Tibial nerve (tissue), 4 donors: Measurements from ENCODE around the gene FAM167B. TPM values are rescaled to one million over a fixed set of nuclear protein-coding genes. Genes with fewer than 3 reads are reported as not detected.
"Not testable (repeated sequence)": the region's sequence is repeated elsewhere in the genome, so short reads cannot be mapped to it uniquely, and the experiment has no call there.

Source experiments
- DNase-seq, 2 donors: peaks; one replicate each; pipeline ENCODE4 v3.0.0-alpha.2; 2019; ENCODE audit warnings: low spot score in 2 of 2
- H3K27ac ChIP-seq, 4 donors: fragments of 200-600 bp; sonication (generic) in 3 of 4; one replicate each; pipeline ENCODE4 v1.5.1; 2017 to 2019; ENCODE audit warnings: mild to moderate bottlenecking in 1 of 4
- H3K27me3 ChIP-seq, 2 donors: fragments of 200-600 bp; sonication (generic) in 1 of 2; one replicate each; pipeline versions ENCODE4 v1.5.1 to v1.6.0; 2017 to 2019
- H3K36me3 ChIP-seq, 3 donors: fragments of 200-600 bp; sonication (generic); one replicate each; pipeline ENCODE4 v1.5.1; 2018 to 2019
- H3K4me1 ChIP-seq, 4 donors: fragments of 200-600 bp; sonication (generic) in 3 of 4; one replicate each; pipeline ENCODE4 v1.5.1; 2017 to 2019
- H3K4me3 ChIP-seq, 4 donors: fragments of 200-600 bp; sonication (generic) in 3 of 4; one replicate each; pipeline ENCODE4 v1.5.1; 2017 to 2019; ENCODE audit warnings: mild to moderate bottlenecking in 1 of 4, moderate library complexity in 1 of 4
- H3K9me3 ChIP-seq, 4 donors: fragments of 200-600 bp; sonication (generic) in 3 of 4; one replicate each; pipeline ENCODE4 v1.5.1; 2017 to 2019
- EP300 ChIP-seq, 2 donors: sonication (generic); formaldehyde crosslinking; IDR thresholded peaks; one replicate each; pipeline ENCODE4 v1.6.1; 2017; ENCODE audit warnings: antibody characterized with exemption in 2 of 2, mild to moderate bottlenecking in 1 of 2
- POLR2A ChIP-seq, 2 donors: fragments of 450-650 bp; IDR thresholded peaks; one replicate each; pipeline ENCODE4 v1.6.1; 2017; ENCODE audit warnings: antibody characterized with exemption in 2 of 2, mild to moderate bottlenecking in 2 of 2, moderate library complexity in 2 of 2
- WGBS, 2 donors: methylation state at CpG; one replicate each; pipeline ENCODE4 v1.1.5; 2018; 5-methylcytosine and 5-hydroxymethylcytosine counted together
- total RNA-seq, 4 donors: library from RNA; depleted of rRNA; stranded (reverse); fragments of >200 nt; gene quantifications; one replicate each; pipeline ENCODE4 v1.1.0, GENCODE V29; 2016
- TF ChIP-seq, protein P1 (sequence below), 5 experiments: fragments of 200-600 bp in 3 of 5; fragments of 450-650 bp in 2 of 5; sonication (generic) in 3 of 5; IDR thresholded peaks; one replicate each; pipeline ENCODE4 v1.5.1; 2016 to 2019; ENCODE audit warnings: antibody characterized with exemption in 5 of 5, mild to moderate bottlenecking in 3 of 5, moderate library complexity in 2 of 5

FAM167B gene
- total RNA-seq, 4 donors from 2014 or later = 1.4 to 5.4 (median 3.5) TPM

GRCh38 chr1:32276032-32276782 is 29.2 kb downstream of the FAM167B start:
- peaks cover 0 to 45% of the 10 kb centered on the region in 2 donors for H3K27me3 ChIP-seq
- H3K9me3 ChIP-seq = no peaks in the 10 kb centered on the region
- DNase-seq = no peak
- no peak overlapping the region for H3K27ac ChIP-seq
- TF ChIP-seq, protein P1, sequence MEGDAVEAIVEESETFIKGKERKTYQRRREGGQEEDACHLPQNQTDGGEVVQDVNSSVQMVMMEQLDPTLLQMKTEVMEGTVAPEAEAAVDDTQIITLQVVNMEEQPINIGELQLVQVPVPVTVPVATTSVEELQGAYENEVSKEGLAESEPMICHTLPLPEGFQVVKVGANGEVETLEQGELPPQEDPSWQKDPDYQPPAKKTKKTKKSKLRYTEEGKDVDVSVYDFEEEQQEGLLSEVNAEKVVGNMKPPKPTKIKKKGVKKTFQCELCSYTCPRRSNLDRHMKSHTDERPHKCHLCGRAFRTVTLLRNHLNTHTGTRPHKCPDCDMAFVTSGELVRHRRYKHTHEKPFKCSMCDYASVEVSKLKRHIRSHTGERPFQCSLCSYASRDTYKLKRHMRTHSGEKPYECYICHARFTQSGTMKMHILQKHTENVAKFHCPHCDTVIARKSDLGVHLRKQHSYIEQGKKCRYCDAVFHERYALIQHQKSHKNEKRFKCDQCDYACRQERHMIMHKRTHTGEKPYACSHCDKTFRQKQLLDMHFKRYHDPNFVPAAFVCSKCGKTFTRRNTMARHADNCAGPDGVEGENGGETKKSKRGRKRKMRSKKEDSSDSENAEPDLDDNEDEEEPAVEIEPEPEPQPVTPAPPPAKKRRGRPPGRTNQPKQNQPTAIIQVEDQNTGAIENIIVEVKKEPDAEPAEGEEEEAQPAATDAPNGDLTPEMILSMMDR (IDR thresholded peaks at IDR 0.05) = no peak
- TF ChIP-seq POLR2A (IDR thresholded peaks at IDR 0.05) (no peak), EP300 (IDR thresholded peaks at IDR 0.05) (no peak)
- H3K4me1 ChIP-seq = peaks cover 0 to 4% (median 0%) of the 10 kb centered on the region in 4 donors
- no peaks in the 10 kb centered on the region for H3K36me3 ChIP-seq
- no peak overlapping the region for H3K4me3 ChIP-seq
- WGBS, 2 donors = 77 to 80% methylated on average over 30 of the region's 30 CpGs

DNA sequence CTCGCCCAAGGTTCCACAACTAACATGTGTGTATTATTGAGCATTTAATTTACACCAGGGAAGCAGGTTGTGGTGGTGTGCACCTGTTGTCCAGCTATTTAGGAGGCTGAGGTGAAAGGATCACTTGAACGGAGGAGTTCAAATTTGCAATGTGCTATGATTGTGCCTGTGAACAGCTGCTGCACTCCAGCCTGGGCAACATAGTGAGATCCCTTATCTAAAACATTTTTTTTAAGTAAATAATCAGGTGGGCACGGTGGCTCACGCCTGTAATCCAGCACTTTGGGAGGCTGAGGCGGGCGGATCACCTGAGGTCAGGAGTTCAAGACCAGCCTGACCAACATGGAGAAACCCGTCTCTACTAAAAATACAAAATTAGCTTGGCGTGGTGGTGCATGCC is 37.8 kb downstream of the FAM167B start:
- H3K27me3 ChIP-seq, DNase-seq, H3K36me3 ChIP-seq, H3K4me1 ChIP-seq, H3K9me3 ChIP-seq, H3K27ac ChIP-seq, H3K4me3 ChIP-seq: not testable (repeated sequence)
- WGBS, 2 donors = 84 to 95% methylated on average over 8 of the region's 8 CpGs

DNA sequence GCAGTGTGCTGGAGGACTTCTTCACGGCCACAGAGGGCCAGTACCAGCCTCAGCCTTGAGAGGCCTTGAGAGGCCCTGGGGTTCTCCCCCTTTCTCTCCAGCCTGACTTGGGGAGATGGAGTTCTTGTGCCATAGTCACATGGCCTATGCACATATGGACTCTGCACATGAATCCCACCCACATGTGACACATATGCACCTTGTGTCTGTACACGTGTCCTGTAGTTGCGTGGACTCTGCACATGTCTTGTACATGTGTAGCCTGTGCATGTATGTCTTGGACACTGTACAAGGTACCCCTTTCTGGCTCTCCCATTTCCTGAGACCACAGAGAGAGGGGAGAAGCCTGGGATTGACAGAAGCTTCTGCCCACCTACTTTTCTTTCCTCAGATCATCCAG is 38.6 kb downstream of the FAM167B start:
- DNase-seq = no peak
- Histone ChIP-seq H3K36me3 (no peaks in the 10 kb centered on the region), H3K27me3 (no peaks in the 10 kb centered on the region), H3K9me3 (no peaks in the 10 kb centered on the region), H3K27ac (no peak overlapping the region), H3K4me3 (no peak overlapping the region), H3K4me1 (no peaks in the 10 kb centered on the region)
- TF ChIP-seq EP300 (IDR thresholded peaks at IDR 0.05) (no peak), POLR2A (IDR thresholded peaks at IDR 0.05) (no peak)
- TF ChIP-seq, protein P1 (IDR thresholded peaks at IDR 0.05) = no peak
- WGBS, 2 donors = 88 to 94% methylated on average over 3 of the region's 3 CpGs

DNA sequence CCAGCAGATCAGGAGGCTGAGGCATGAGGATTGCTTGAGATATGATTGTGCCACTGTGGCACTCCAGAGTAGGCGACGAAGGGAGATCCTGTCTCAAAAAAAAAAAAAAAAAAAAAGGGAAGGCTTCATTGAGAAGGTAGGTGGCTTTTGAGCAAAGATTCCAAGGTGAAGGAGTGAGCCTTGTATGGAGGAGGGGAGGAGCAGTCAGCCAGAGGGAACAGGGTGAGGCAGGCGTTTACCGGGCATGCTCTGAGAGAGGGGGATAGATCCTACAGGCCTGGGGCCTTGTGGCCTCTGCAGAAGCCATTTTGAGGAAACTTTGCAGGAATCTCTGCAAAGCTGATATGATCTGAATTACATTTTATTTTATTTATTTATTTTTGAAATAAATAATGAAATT is 39.7 kb downstream of the FAM167B start:
- H3K27me3 ChIP-seq = no peaks in the 10 kb centered on the region
- peaks cover 0 to 4% (median 0%) of the 10 kb centered on the region in 4 donors for H3K4me1 ChIP-seq
- TF ChIP-seq POLR2A (IDR thresholded peaks at IDR 0.05) = no peak
- TF ChIP-seq, protein P1 (IDR thresholded peaks at IDR 0.05) = no peak
- TF ChIP-seq EP300 (IDR thresholded peaks at IDR 0.05) = no peak
- no peaks in the 10 kb centered on the region for H3K36me3 ChIP-seq
- H3K9me3 ChIP-seq = no peaks in the 10 kb centered on the region
- H3K4me3 ChIP-seq = no peak overlapping the region
- no peak for DNase-seq
- no peak overlapping the region for H3K27ac ChIP-seq
- WGBS, 2 donors = 85 to 89% methylated on average over 4 of the region's 4 CpGs

DNA sequence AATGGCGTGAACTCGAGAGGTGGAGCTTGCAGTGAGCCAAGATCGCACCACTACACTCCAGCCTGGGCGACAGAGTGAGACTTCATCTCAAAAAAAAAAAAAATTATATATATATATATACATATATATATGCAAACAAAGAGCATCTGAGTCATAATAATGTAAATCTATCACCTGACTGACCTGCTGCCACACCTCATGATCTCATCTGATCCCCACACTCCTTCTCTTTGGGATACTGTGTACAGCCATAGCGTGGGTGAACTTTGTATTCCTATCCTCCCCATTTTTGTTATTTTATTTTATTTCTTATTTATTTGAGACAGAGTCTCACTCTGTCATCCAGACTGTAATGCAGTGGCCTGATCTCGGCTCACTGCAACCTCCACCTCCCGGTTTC is 42.2 kb downstream of the FAM167B start:
- no peak for DNase-seq
- H3K9me3 ChIP-seq = no peaks in the 10 kb centered on the region
- no peak overlapping the region for H3K4me3 ChIP-seq
- 95% methylated on average over 7 of the region's 7 CpGs for WGBS, 2 donors
- TF ChIP-seq POLR2A (IDR thresholded peaks at IDR 0.05) (no peak), EP300 (IDR thresholded peaks at IDR 0.05) (no peak)
- TF ChIP-seq, protein P1 (IDR thresholded peaks at IDR 0.05) = no peak
- no peaks in the 10 kb centered on the region for H3K27me3 ChIP-seq
- peaks cover 0 to 11% (median 4%) of the 10 kb centered on the region in 4 donors for H3K4me1 ChIP-seq
- H3K36me3 ChIP-seq = no peaks in the 10 kb centered on the region
- H3K27ac ChIP-seq = no peak overlapping the region
